Lower lobe of right lung (tissue), 2 donors: ENCODE data around the gene CASP8. TPM values are rescaled to one million over a fixed set of nuclear protein-coding genes. Genes with fewer than 3 reads are reported as not detected.

Experiments used
- ATAC-seq, 2 donors: fragments of 200-7000 bp; cut with Tn5 transposase; one replicate each; pipeline ENCODE4 v1.9.1; 2020 to 2022; ENCODE audit warnings: mild to moderate bottlenecking in 2 of 2, moderate library complexity in 2 of 2
- DNase-seq: peaks from one replicate; pipeline ENCODE4 v3.0.0-alpha.2; 2020
- H3K27ac ChIP-seq: fragments of 200-600 bp; one replicate; pipeline ENCODE4 v1.8.0; 2022
- H3K27me3 ChIP-seq: fragments of 200-600 bp; one replicate; pipeline ENCODE4 v1.8.0; 2022; ENCODE audit warnings: low read depth
- H3K36me3 ChIP-seq: fragments of 200-600 bp; one replicate; pipeline ENCODE4 v1.8.0; 2022; ENCODE audit warnings: mild to moderate bottlenecking
- H3K4me1 ChIP-seq: fragments of 200-600 bp; one replicate; pipeline ENCODE4 v1.8.0; 2022
- H3K4me3 ChIP-seq: fragments of 200-600 bp; one replicate; pipeline ENCODE4 v1.8.0; 2022; ENCODE audit warnings: mild to moderate bottlenecking
- H3K9me3 ChIP-seq: fragments of 200-600 bp; one replicate; pipeline ENCODE4 v1.8.0; 2022
- intact Hi-C: fragments of 100-400 bp; cut with DNase I; formaldehyde crosslinking; loops from one replicate; pipeline ENCODE4 v1.11.0; 2022
- total RNA-seq: library from RNA; stranded (reverse); fragmentation: NEBNext Ultra II Directional; extraction: Animal tissue kit (Norgen Biotek cat#: 25700); gene quantifications from one replicate; pipeline ENCODE4 v1.2.1, GENCODE V29; 2021
- TF ChIP-seq, protein P1 (sequence below): fragments of 200-600 bp; IDR thresholded peaks from one replicate; pipeline ENCODE4 v1.8.0; 2022; ENCODE audit warnings: antibody characterized with exemption, mild to moderate bottlenecking
- donor health status: DM: no; HTN: yes; CAD: no; lungs with severe emphysema.

The CASP8 gene
- total RNA-seq, 1 donor from 2014 or later: 44.2 TPM

DNA sequence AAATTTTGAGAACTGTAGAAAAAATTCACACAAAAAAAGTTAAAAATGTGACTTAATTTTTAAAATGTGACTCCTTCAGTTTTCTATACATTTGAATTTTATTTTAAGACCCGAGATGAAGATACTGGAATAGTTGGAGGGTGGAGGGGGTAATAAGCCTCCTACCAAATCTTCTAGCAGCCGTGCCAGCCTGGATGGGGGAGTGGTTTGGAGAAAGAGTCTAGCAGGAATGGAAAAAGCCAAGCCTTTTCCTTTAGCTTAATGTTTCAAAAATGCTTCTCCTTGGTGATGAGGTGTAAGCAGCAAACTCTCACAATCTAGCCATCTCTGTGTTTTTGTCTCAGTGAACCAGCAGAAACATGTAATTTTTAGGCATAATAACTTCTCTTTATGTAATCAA is 14.7 kb downstream of the CASP8 start:
- Histone ChIP-seq H3K36me3 (peaks cover 97% of the 10 kb centered on the region), H3K27ac (no peak overlapping the region), H3K4me3 (no peak overlapping the region), H3K4me1 (no peaks in the 10 kb centered on the region), H3K9me3 (no peaks in the 10 kb centered on the region), H3K27me3 (no peaks in the 10 kb centered on the region)
- intact Hi-C loops: no loop called here
- no peak for ATAC-seq
- no peak for DNase-seq
- TF ChIP-seq, protein P1, sequence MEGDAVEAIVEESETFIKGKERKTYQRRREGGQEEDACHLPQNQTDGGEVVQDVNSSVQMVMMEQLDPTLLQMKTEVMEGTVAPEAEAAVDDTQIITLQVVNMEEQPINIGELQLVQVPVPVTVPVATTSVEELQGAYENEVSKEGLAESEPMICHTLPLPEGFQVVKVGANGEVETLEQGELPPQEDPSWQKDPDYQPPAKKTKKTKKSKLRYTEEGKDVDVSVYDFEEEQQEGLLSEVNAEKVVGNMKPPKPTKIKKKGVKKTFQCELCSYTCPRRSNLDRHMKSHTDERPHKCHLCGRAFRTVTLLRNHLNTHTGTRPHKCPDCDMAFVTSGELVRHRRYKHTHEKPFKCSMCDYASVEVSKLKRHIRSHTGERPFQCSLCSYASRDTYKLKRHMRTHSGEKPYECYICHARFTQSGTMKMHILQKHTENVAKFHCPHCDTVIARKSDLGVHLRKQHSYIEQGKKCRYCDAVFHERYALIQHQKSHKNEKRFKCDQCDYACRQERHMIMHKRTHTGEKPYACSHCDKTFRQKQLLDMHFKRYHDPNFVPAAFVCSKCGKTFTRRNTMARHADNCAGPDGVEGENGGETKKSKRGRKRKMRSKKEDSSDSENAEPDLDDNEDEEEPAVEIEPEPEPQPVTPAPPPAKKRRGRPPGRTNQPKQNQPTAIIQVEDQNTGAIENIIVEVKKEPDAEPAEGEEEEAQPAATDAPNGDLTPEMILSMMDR: no peak

DNA sequence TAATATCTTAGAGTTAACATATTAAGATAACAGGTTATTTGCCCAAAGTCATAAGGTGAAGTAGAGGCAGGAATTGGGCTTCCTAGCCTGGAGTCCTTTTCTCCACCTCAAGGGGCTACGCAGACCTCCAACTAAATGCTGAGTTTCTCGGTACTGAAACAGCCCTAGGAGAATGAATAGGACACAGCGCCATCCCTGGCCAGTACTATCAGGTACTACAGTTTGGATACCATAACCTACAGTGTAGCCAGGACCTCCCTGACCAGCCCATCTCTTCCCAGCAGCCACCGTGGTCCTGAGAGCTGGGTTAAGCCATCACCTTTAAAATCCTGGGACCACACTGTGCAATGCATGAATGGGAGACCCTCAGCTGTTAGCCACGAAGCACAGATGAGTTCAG is 15.7 kb downstream of the CASP8 start:
- ATAC-seq: no peak
- Histone ChIP-seq H3K36me3 (peaks cover 92% of the 10 kb centered on the region), H3K27ac (no peak overlapping the region), H3K27me3 (no peaks in the 10 kb centered on the region), H3K4me1 (no peaks in the 10 kb centered on the region), H3K4me3 (no peak overlapping the region), H3K9me3 (no peaks in the 10 kb centered on the region)
- TF ChIP-seq, protein P1: no peak
- no peak for DNase-seq
- intact Hi-C loops: no loop called here

DNA sequence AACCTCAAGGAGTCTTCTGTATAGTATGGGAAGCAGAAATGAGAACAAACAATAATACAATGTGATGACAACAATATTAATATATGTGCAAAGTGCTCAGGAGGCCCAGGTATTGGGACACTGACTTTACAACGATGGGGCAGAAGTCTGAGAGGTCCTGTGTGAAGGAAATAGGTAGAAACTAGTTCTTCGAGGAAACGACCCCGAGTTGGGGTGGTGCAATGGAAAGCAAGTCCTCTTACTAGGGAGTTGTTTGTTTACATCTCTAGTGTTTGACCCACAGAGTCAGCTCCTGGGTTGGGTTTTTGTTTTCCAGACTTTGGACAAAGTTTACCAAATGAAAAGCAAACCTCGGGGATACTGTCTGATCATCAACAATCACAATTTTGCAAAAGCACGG is 16.2 kb downstream of the CASP8 start:
- H3K4me1 ChIP-seq: no peaks in the 10 kb centered on the region
- no peaks in the 10 kb centered on the region for H3K9me3 ChIP-seq
- H3K4me3 ChIP-seq: no peak overlapping the region
- intact Hi-C loops: no loop called here
- no peaks in the 10 kb centered on the region for H3K27me3 ChIP-seq
- H3K27ac ChIP-seq: no peak overlapping the region
- peaks cover 87% of the 10 kb centered on the region for H3K36me3 ChIP-seq
- TF ChIP-seq, protein P1: no peak
- DNase-seq: no peak
- ATAC-seq: no peak

DNA sequence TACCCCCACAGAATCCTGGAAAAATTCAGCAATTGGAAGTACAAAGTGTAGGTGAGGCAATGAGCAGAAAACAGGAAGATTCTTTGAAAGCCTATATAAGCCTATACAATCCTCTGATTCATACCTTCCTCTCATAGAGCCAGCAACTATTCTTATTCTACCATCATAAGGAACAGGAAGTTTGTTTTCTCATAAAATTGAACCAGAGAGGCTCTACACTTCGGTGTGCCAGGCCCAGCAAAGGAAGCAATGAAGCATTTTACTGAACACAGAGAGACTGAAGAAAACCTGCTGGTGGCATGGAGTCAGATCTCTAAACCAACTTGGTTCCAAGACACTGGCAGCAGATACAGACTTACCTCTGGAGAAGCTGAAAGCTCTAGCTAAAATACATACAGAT is 18.7 kb downstream of the CASP8 start:
- H3K27ac ChIP-seq: no peak overlapping the region
- ATAC-seq: no peak
- intact Hi-C loops: no loop called here

DNA sequence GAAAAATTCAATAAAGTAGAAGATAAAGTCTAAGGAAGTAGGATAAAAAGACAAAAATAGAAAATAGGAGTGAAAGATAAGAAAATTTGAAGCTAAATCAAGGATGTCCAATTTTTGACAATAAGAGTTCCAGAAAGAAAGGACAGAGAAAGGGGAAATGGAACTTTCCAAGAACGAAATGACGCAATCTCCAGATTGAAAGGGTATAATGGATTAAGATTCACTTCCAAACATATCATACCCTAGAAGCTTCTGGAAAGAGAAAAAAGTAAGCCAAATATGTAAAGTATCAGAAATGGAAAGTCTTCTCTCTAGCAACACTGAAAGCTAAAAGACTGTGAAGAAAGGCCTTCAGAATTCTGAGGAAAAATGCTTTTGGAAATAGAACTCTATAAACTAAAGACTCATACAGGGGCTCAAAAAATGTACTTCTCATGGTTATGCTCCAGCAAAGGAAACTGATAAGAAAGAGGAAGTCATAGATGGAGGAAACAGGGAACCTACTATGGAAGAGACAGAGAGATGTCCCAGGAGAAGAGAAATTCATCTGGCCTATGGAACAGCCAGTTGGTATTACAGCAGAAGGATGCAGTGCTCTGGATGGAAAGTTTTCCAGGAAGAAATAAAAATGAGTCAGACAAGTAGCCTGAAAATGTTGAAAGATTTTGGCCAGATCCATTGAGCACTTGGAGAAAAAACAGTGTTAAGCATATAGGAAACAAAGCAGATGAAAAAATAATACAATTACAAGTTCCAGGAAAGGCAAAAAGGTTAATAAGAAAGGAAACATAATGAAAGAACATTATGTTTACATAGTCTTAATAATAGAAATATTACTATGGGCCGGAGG is 20.1 kb downstream of the CASP8 start:
- peaks cover 59% of the 10 kb centered on the region for H3K36me3 ChIP-seq
- H3K9me3 ChIP-seq: no peaks in the 10 kb centered on the region
- DNase-seq: no peak
- no peak for ATAC-seq
- no peak overlapping the region for H3K4me3 ChIP-seq
- H3K27ac ChIP-seq: no peak overlapping the region
- intact Hi-C loops: no loop called here
- no peaks in the 10 kb centered on the region for H3K27me3 ChIP-seq
- no peaks in the 10 kb centered on the region for H3K4me1 ChIP-seq
- TF ChIP-seq, protein P1: no peak

More for the DNA sequence above, 18.7 kb downstream of the CASP8 start:
- DNase-seq: no peak
- Histone ChIP-seq H3K4me3 (no peak overlapping the region), H3K36me3 (peaks cover 64% of the 10 kb centered on the region), H3K9me3 (no peaks in the 10 kb centered on the region), H3K4me1 (no peaks in the 10 kb centered on the region), H3K27me3 (no peaks in the 10 kb centered on the region)
- TF ChIP-seq, protein P1: no peak
